Fibroblast of villous mesenchyme (primary cell): ENCODE measurements around the gene HRAS. TPM values are rescaled to one million over a fixed set of nuclear protein-coding genes. Genes with fewer than 3 reads are reported as not detected.

Experiments
- DNase-seq: peaks from one replicate; pipeline ENCODE4 v3.0.0-alpha.2; 2010; ENCODE audit warnings: low read depth
- H3K4me3 ChIP-seq: 2 replicates; pipeline ENCODE4 v1.5.1; 2011; ENCODE audit warnings: low read depth, mild to moderate bottlenecking, low read length
- total RNA-seq: library from RNA; depleted of rRNA; stranded (reverse); fragments of >200 nt; gene quantifications from 2 replicates; pipeline ENCODE4 v1.2.3, GENCODE V29; 2012
- TF ChIP-seq, protein P1 (sequence below): IDR thresholded peaks from 2 replicates; pipeline ENCODE4 v1.5.1; 2012; ENCODE audit warnings: low read depth, mild to moderate bottlenecking, low read length; ENCODE audit not compliant: insufficient read depth

Gene HRAS
- total RNA-seq, 1 donor, result 36.7 TPM

DNA sequence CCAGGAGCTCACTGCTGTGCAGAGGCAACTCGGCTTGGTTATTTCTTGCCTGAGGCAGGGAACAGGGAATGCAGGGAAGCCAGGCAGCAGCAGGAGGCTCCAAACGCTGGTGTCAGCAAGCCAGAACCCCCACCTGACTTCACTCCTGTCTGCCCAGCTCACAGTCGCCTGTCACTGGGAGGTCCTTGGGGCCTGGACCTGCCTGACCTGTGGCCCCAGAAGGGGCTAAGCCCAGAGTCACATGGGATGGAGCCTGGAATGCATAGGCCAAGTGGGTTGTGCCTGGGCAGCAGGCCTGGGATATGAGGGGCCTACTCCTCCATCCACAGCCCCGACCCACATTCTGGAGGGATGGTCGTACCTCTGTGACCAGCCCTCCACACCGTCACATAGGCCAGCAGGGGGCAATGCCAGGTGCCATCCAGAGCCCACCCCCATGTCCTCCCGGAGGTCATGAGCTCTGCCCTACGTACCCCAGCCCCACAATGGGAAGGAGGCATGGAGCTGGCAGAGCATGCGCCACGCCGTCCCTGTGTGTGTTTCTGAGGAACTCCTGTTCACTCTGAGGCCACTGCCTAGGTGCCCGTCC lies 30.6 kb upstream of the HRAS start:
- H3K4me3 ChIP-seq, result no peak overlapping the region
- no peak for DNase-seq
- TF ChIP-seq, protein P1, sequence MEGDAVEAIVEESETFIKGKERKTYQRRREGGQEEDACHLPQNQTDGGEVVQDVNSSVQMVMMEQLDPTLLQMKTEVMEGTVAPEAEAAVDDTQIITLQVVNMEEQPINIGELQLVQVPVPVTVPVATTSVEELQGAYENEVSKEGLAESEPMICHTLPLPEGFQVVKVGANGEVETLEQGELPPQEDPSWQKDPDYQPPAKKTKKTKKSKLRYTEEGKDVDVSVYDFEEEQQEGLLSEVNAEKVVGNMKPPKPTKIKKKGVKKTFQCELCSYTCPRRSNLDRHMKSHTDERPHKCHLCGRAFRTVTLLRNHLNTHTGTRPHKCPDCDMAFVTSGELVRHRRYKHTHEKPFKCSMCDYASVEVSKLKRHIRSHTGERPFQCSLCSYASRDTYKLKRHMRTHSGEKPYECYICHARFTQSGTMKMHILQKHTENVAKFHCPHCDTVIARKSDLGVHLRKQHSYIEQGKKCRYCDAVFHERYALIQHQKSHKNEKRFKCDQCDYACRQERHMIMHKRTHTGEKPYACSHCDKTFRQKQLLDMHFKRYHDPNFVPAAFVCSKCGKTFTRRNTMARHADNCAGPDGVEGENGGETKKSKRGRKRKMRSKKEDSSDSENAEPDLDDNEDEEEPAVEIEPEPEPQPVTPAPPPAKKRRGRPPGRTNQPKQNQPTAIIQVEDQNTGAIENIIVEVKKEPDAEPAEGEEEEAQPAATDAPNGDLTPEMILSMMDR, result no peak

DNA sequence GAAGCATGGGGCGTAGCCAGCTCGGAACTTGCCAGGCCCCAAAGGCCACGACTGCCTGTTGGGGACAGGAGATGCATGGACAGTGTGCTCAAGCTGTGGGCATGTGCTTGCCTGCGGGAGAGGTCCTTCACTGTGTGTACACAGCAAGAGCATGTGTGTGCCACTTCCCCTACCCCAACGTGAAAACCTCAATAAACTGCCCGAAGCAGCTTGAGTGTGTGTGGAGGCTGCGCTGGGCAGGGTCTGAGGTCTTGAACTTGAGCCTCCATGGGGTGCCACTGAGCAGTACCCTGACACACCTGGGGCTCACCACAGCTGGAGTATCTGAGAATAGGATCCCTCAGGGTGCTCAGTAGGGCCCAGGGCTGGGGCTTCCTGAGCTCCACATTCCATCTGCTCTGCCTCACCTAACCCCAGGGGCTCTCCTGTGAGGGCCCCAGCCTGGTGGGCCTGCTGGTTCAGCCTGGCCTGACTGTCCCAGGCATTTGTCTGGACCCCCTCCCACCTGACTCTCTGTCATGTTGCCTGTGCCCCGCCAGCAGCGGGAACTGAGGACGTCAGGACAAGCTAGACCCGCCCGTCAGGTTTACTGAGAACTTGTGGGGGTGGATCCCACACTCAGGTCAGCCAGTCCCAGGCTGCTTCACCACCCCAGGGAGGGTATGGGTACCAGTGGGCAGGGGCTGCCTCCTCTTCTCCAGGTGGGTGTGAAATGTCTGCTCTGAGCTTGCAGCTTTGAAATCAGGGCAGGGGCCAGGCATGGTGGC lies 28.6 kb upstream of the HRAS start:
- H3K4me3 ChIP-seq, result no peak overlapping the region
- DNase-seq, result no peak
- TF ChIP-seq, protein P1, result no peak

GRCh38 chr11:563066-563811 lies 27.9 kb upstream of the HRAS start:
- no peak overlapping the region for H3K4me3 ChIP-seq
- TF ChIP-seq, protein P1, result no peak
- DNase-seq, result no peak

DNA sequence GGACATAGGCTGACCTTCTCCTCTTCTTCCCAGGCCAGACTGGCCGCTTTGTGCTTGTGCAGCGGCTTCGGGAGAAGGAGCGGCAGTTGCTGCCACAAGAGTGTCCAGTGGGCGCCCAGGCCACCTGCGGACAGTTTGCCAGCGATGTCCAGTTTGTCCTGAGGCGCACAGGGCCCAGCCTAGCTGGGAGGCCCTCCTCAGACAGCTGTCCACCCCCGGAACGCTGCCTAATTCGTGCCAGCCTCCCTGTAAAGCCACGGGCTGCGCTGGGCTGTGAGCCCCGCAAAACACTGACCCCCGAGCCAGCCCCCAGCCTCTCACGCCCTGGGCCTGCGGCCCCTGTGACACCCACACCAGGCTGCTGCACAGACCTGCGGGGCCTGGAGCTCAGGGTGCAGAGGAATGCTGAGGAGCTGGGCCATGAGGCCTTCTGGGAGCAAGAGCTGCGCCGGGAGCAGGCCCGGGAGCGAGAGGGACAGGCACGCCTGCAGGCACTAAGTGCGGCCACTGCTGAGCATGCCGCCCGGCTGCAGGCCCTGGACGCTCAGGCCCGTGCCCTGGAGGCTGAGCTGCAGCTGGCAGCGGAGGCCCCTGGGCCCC lies 26.8 kb upstream of the HRAS start:
- no peak overlapping the region for H3K4me3 ChIP-seq
- TF ChIP-seq, protein P1, result no peak
- no peak for DNase-seq

DNA sequence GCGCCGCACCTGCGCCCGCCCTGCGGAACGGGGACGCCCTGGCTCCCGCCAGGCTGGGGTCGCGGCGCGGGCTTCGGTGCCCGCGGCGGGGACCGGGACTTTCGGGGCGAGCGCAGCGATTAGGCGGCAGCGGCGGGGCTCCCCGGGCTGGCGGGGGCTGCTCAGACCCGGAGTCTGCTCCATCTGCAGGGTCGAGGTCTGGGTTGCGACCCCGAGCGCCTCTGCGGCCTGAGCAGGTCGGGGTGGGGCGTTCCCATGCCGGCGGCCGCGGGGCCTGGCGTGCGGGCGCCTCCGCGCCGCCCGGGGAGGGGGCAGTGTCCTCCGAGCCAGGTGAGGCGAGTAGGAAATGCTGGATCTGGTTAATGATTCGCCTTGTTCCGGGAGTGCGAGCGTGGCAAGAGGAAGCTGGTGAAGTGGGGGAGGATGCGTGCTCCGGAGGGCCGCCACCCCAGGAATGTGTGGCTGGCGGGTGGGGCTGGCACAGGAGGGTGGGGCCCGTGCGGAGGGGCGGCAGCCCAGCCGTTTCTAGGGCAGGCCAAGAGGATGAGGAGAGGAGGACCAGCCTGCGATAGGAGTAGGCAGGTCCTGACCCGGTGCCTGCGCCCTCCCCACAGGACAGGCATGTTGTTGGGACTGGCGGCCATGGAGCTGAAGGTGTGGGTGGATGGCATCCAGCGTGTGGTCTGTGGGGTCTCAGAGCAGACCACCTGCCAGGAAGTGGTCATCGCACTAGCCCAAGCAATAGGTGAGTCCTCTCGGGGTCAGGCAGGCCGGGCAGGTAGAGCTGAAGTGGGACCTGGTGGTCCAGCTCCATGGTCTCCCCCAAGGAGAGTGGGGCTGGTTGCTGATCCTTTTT lies 26.0 kb upstream of the HRAS start:
- TF ChIP-seq, protein P1, result no peak
- H3K4me3 ChIP-seq, result peak overlapping the region; percentile 61
- no peak for DNase-seq
